IPS-18c (cell line): ENCODE measurements around the gene MOB1B.
"Not testable (repeated sequence)": the region's sequence is repeated elsewhere in the genome, so short reads cannot be mapped to it uniquely, and the experiment has no call there.

Source experiments
- H3K4me3 ChIP-seq: 2 replicates; pipeline ENCODE4 v1.7.0; 2013; ENCODE audit warnings: low read depth, mild to moderate bottlenecking, low read length, moderate library complexity; ENCODE audit not compliant: insufficient read depth
- H3K9me3 ChIP-seq: one replicate; pipeline ENCODE4 v1.6.1; 2013; ENCODE audit warnings: mild to moderate bottlenecking, low read length, moderate library complexity; ENCODE audit not compliant: control insufficient read depth, insufficient read depth

MOB1B gene

GRCh38 chr4:70901984-70902576 lies at the start of gene MOB1B:
TSS of gene MOB1B (plus strand) at chr4:70902369. CDS start at chr4:70902537, 168 bp downstream.
- Histone ChIP-seq H3K9me3 (peaks cover 2% of the 10 kb centered on the region), H3K4me3 (peak within 1 kb of the TSS; percentile 87)

DNA sequence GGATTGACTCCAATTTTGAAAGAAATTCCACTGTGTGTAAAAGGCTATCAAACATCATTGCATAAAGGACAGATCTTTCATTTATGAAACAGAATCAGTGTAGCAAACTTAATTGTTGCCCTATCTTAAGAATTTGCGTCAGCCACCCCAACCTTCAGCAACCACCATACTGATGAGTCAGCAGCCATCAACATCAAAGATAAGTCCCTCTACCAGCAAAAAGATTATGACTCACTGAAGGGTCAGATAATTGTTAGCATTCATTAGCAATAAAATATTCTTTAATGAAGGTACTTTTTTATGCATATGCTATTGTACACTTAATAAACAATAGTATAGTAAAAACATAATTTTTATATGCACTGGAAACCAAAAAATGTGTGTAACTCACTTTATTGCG lies 46.7 kb upstream of the MOB1B start:
- no peaks in the 10 kb centered on the region for H3K9me3 ChIP-seq

DNA sequence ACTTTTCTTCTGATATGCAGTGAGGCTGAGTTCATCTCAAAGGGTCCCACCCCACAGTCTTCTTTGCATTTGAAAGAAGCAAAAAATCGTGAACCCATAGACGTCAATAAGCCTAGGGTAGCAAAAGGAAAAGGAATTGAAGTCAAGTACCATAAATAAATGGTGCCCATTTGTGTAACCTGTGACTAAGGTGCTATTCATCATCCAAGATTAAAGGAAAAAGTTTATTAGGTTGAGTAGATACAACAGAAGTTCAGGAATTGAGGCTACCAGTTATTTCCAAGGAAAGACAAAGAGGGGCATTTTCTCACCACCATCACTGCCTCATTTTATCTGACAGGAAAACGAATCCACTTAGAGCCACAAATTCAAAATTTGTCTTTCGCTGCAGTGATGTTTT lies 43.7 kb upstream of the MOB1B start:
- Histone ChIP-seq H3K4me3 (no peak overlapping the region), H3K9me3 (no peaks in the 10 kb centered on the region)

More for the DNA sequence above, 46.7 kb upstream of the MOB1B start:
- no peak overlapping the region for H3K4me3 ChIP-seq

GRCh38 chr4:70859066-70859465 lies 43.1 kb upstream of the MOB1B start:
- H3K4me3 ChIP-seq: no peak overlapping the region
- no peaks in the 10 kb centered on the region for H3K9me3 ChIP-seq

- H3K9me3 ChIP-seq: peaks cover 2% of the 10 kb centered on the region
- no peak overlapping the region for H3K4me3 ChIP-seq
Observed at GRCh38 chr4:70863099-70863790, 38.9 kb upstream of the MOB1B start.

DNA sequence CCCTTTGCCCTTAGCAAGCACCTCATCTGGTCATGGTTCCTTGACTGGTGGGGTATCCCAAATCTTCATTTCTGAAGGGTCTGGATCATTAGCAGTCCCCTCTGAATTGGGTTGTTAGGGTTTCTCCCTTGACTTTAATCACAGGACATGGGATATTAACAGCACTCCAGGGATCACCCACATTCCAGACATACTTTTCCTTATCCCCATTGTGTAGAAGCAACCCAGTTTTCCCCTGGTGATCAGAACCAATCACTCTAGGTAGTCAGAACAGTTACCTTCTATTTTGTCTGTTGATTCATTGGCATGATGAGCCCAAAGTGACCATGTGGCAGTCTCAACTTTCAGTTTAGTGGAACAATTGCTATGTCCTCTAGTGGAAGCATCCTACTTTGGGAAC lies 33.4 kb upstream of the MOB1B start:
- Histone ChIP-seq H3K4me3 (no peak overlapping the region), H3K9me3 (peaks cover 2% of the 10 kb centered on the region)

- H3K9me3 ChIP-seq: no peaks in the 10 kb centered on the region
- no peak overlapping the region for H3K4me3 ChIP-seq
Observed at GRCh38 chr4:70873216-70873615, 29.0 kb upstream of the MOB1B start.

DNA sequence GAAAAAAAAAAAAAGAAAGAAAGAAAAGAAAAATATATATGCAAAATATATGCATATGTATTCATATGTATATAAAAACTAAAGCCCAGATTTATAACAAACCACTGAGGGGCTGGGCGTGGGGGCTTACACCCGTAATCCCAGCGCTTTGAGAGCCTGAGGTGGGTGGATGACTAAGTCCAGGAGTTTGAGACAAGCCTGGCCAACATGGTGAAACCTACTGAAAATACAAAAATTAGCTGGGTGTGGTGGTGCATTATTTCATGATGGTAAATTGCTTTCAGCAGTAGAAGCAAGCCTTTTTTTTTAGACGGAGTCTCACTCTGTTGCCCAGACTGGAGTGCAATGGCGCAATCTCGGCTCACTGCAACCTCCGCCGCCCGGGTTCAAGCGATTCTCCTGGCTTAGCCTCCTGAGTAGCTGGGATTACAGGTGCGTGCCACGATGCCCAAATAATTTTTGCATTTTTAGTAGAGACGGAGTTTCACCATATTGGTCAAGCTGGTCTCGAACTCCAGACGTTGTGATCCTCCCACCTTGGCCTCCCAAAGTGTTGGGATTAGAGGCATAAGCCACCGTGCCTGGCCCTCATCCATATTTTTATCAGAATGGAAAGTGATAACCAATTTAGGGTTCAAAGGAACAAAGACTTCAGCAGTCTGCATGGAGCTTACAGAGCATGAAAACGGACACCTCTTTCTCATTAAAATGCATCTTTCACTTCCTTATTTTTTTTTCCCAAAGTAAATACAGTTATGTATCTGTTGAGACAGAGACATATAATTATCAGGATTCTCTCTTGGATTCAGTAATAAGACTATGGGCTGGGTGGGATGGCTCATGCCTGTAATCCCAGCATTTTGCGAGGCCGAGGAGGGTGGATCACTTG lies 27.7 kb upstream of the MOB1B start:
- no peaks in the 10 kb centered on the region for H3K9me3 ChIP-seq
- H3K4me3 ChIP-seq: no peak overlapping the region

DNA sequence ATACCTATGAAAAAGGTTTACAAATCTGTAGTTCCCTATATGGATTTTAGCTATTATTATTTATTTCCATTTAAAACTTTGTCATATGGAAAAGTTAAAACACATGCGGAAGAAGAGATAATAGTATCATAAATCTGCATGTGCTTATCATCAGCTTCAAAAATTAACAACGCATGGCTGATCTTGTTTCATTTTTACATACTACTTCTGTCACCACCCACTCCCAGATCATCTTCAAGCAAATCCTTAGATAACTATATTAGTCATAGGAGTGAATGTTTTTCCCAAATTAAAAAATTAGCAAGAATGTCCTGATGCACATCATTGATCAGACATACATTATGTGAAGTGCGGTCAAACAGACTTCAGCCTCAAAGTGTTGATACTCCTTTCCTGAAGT lies 24.6 kb upstream of the MOB1B start:
- H3K4me3 ChIP-seq: no peak overlapping the region
- H3K9me3 ChIP-seq: no peaks in the 10 kb centered on the region

DNA sequence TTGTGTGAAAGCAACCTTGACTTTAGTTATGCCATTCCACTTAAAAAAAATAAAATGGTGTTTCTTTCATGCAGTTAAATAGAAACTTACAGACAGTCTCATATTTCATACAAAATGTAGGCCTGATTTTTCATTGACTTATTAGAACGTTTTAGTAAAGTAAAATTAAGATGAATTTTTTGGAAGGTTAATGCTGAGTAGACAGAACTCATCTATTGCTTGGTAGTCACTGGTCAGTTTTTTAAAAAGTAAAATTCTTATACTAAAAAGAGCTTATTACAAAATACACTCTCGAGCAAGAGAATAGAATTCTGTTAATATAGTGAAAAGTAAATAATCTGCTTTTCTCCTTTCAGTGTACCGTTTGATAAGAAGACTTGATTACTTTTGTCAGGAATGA lies 21.4 kb upstream of the MOB1B start:
- Histone ChIP-seq H3K4me3 (no peak overlapping the region), H3K9me3 (no peaks in the 10 kb centered on the region)

GRCh38 chr4:70885174-70885573 lies 17.0 kb upstream of the MOB1B start:
- no peak overlapping the region for H3K4me3 ChIP-seq
- no peaks in the 10 kb centered on the region for H3K9me3 ChIP-seq

DNA sequence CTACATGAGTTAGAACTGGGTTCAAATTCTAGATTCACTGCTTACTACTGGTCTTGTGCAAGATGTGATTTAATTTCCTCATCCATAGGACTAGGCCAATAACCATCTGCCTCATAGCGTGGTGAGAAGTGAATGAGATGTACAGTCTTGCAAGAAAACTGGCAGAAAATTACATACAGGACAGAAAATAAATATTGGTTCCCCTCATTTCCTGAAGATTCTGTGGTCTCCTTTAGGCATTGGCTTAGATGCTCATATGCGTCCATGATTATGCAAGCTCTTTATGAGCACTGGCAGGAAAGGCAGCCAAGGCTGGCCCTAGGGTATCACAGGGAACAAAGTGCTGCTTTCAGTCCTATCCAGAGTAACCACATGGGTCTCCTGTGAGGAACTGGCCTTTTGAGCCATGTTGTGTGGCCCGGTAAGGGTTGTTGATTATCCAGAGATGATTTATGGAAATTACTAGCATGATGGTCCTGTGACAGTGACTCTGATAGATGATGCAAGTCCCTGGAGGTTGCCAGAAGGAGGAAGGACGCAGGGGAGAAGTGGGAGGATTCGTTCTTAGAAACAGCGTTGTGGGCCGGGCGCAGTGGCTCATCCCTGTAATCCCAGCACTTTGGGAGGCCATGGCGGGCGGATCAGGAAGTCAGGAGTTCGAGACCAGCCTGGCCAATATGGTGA lies 9.9 kb upstream of the MOB1B start:
- H3K4me3 ChIP-seq: no peak overlapping the region
- no peaks in the 10 kb centered on the region for H3K9me3 ChIP-seq

DNA sequence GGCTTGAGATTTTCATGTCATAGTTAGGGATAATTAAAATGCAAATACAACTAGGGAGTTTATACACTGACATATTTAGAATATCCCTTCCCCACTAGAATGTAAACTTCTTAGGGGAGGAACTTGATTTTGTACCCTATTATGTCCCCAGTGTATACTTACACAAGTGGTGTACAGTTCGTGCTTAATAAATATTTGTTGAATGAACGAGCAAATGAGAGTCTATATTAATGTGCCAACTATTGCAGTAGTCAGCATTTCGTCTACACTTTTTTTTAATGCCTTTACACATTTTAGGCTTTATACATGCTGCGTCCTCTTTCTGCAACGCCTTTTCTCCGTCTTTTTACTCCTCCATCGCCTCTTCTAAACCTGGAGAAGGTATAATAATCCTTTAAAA lies 8.4 kb upstream of the MOB1B start:
- no peak overlapping the region for H3K4me3 ChIP-seq

GRCh38 chr4:70895405-70895804 lies 6.8 kb upstream of the MOB1B start:
- H3K9me3 ChIP-seq: no peaks in the 10 kb centered on the region
- H3K4me3 ChIP-seq: no peak overlapping the region

More for the DNA sequence above, 8.4 kb upstream of the MOB1B start:
- H3K9me3 ChIP-seq: no peaks in the 10 kb centered on the region

DNA sequence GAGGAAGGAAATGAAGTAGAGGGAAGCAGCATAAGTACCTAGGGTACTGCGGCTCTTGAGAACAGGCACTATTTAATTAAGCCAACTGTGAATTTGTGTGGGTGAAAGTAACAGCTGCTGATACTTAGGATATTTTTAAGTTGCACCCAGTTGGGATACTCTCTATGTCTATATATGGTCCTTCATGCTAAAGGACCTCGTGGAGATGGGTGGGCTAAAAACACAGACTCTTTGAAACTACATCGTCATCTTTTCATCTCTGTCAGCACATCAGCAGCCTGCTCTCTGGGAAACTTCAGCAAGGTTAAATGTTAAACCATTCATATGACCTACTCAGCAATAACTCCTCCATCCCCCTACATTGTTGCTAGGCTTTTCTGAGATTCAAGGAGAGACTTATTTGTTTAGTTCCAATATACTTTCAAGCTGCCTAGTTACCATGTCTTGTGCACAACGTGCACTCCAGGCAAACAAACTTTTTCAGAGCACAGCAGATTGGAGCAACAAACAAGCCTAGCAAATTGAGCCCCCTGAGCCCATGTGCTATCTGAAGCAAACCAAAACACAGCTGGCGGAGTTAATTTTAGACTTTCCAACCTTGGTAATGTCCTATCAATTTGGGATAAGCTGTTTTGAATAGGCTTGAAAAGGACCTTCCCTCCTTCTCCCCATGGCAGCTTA lies 6.2 kb upstream of the MOB1B start:
- Histone ChIP-seq H3K4me3 (no peak overlapping the region), H3K9me3 (no peaks in the 10 kb centered on the region)

DNA sequence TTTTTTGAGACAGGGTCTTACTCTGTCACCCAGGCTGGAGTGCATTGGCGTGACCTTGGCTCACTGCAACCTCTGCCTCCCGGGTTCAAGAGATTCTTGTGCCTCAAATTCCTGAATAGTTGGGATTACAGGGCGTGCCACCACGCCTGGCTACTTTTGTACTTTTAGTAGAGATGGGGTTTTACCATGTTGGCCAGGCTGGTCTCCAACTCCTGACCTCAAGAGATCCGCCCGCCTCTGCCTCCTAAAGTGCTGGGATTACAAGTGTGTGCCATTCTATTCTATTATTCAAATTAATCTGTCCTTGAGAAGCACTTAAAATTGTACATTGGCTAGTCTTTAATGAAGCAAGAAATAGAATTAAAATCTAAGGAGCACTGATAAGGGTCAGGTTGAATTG lies 3.6 kb upstream of the MOB1B start:
- not testable (repeated sequence) for H3K9me3 ChIP-seq, H3K4me3 ChIP-seq

- Histone ChIP-seq H3K9me3 (peaks cover 2% of the 10 kb centered on the region), H3K4me3 (peak overlapping the region; percentile 87)
Observed at GRCh38 chr4:70901607-70901983, 574 bp upstream of the MOB1B start.
